ENCODE measurements around the gene RAF1. TPM values are rescaled to one million over a fixed set of nuclear protein-coding genes. Genes with fewer than 3 reads are reported as not detected.

RAF1 gene
- total and polyA plus RNA-seq, 4 donors: 41.4 to 182 (median 80.5) TPM

- H3K27me3 ChIP-seq (ENCODE audit: control insufficient read depth in 3 of 3, insufficient read depth in 3 of 3, low read length in 2 of 3): no peaks in the 10 kb centered on the region
- no peak for TF ChIP-seq CTCF (IDR thresholded peaks at IDR 0.05; ENCODE audit: control extremely low read depth, extremely low read depth)
- peaks cover 24 to 57% (median 33%) of the 10 kb centered on the region in 4 donors for H3K36me3 ChIP-seq (ENCODE audit: control insufficient read depth in 4 of 4, insufficient read depth in 4 of 4, low read length in 4 of 4)
- H3K9ac ChIP-seq (ENCODE audit: insufficient read depth in 1 of 2, low read length in 2 of 2): no peak overlapping the region
- DNase-seq (no peak), ATAC-seq (ENCODE audit: insufficient read depth, low FRiP score) (no peak)
- H3K27ac ChIP-seq (ENCODE audit: low read depth in 1 of 2, low read length in 1 of 2): no peak overlapping the region
- H3K4me1 ChIP-seq (ENCODE audit: control insufficient read depth in 5 of 5, insufficient read depth in 5 of 5, low read length in 5 of 5): peaks cover 0 to under 1% (median 0%) of the 10 kb centered on the region in 5 donors
- WGBS, 2 donors: 92 to 94% methylated on average over 2 of the region's 2 CpGs
- no peak overlapping the region for H3K4me3 ChIP-seq
- no peaks in the 10 kb centered on the region for H3K9me3 ChIP-seq (ENCODE audit: control insufficient read depth in 4 of 4, insufficient read depth in 3 of 4, low read length in 3 of 4)
Measured at GRCh38 chr3:12603969-12604368, 59.9 kb downstream of the RAF1 start.

- Histone ChIP-seq H3K27ac (ENCODE audit: low read depth in 1 of 2, low read length in 1 of 2) (no peak overlapping the region), H3K27me3 (ENCODE audit: control insufficient read depth in 3 of 3, insufficient read depth in 3 of 3, low read length in 2 of 3) (no peaks in the 10 kb centered on the region), H3K4me1 (ENCODE audit: control insufficient read depth in 5 of 5, insufficient read depth in 5 of 5, low read length in 5 of 5) (no peaks in the 10 kb centered on the region), H3K9me3 (ENCODE audit: control insufficient read depth in 4 of 4, insufficient read depth in 3 of 4, low read length in 3 of 4) (no peaks in the 10 kb centered on the region), H3K9ac (ENCODE audit: insufficient read depth in 1 of 2, low read length in 2 of 2) (no peak overlapping the region), H3K4me3 (no peak overlapping the region), H3K36me3 (ENCODE audit: control insufficient read depth in 4 of 4, insufficient read depth in 4 of 4, low read length in 4 of 4) (peaks cover 14 to 59% (median 30%) of the 10 kb centered on the region in 4 donors)
- no peak for TF ChIP-seq CTCF (IDR thresholded peaks at IDR 0.05; ENCODE audit: control extremely low read depth, extremely low read depth)
- ATAC-seq (ENCODE audit: insufficient read depth, low FRiP score) (no peak), DNase-seq (no peak)
- 88 to 92% methylated on average over 1 of the region's 1 CpG for WGBS, 2 donors
Measured at GRCh38 chr3:12601072-12601471, 62.8 kb downstream of the RAF1 start.

GRCh38 chr3:12598890-12599289, 65.0 kb downstream of the RAF1 start:
- no peak for TF ChIP-seq CTCF (IDR thresholded peaks at IDR 0.05; ENCODE audit: control extremely low read depth, extremely low read depth)
- no peaks in the 10 kb centered on the region for H3K9me3 ChIP-seq (ENCODE audit: control insufficient read depth in 4 of 4, insufficient read depth in 3 of 4, low read length in 3 of 4)
- DNase-seq: no peak
- no peaks in the 10 kb centered on the region for H3K4me1 ChIP-seq (ENCODE audit: control insufficient read depth in 5 of 5, insufficient read depth in 5 of 5, low read length in 5 of 5)
- peaks cover 23 to 58% (median 34%) of the 10 kb centered on the region in 4 donors for H3K36me3 ChIP-seq (ENCODE audit: control insufficient read depth in 4 of 4, insufficient read depth in 4 of 4, low read length in 4 of 4)
- no peak overlapping the region for H3K27ac ChIP-seq (ENCODE audit: low read depth in 1 of 2, low read length in 1 of 2)
- no peak overlapping the region for H3K9ac ChIP-seq (ENCODE audit: insufficient read depth in 1 of 2, low read length in 2 of 2)
- H3K27me3 ChIP-seq (ENCODE audit: control insufficient read depth in 3 of 3, insufficient read depth in 3 of 3, low read length in 2 of 3): no peaks in the 10 kb centered on the region
- no peak for ATAC-seq (ENCODE audit: insufficient read depth, low FRiP score)
- no peak overlapping the region for H3K4me3 ChIP-seq

DNA sequence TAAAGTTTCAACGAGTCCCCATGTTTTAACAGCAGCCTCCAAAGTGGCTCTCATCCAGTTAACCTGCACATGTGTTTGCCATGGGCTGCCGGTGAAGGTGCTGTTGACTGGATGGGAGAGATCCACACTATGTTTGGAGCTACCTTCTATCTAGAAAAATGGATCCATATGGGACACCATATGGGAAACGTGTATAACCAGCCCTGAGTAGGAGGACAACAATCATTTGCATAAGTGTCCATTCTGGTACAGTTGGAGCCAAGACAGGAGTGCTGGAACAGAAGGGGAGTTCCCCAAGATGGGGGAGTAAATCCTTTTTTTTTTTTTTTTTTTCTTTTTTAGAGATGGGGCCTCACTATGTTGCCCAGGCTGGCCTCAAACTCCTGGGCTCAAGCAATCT, 70.4 kb downstream of the RAF1 start:
- no peak overlapping the region for H3K9ac ChIP-seq (ENCODE audit: insufficient read depth in 1 of 2, low read length in 2 of 2)
- H3K9me3 ChIP-seq (ENCODE audit: control insufficient read depth in 4 of 4, insufficient read depth in 3 of 4, low read length in 3 of 4): no peaks in the 10 kb centered on the region
- H3K4me1 ChIP-seq (ENCODE audit: control insufficient read depth in 5 of 5, insufficient read depth in 5 of 5, low read length in 5 of 5): peaks cover 0 to 2% (median 0%) of the 10 kb centered on the region in 5 donors
- ATAC-seq (ENCODE audit: insufficient read depth, low FRiP score) (no peak), DNase-seq (no peak)
- WGBS, 2 donors: 92 to 94% methylated on average over 3 of the region's 3 CpGs
- H3K27me3 ChIP-seq (ENCODE audit: control insufficient read depth in 3 of 3, insufficient read depth in 3 of 3, low read length in 2 of 3): no peaks in the 10 kb centered on the region
- H3K27ac ChIP-seq (ENCODE audit: low read depth in 1 of 2, low read length in 1 of 2): peak overlapping the region in 1 of 2 donors; percentile 55
- peaks cover 30 to 44% (median 40%) of the 10 kb centered on the region in 4 donors for H3K36me3 ChIP-seq (ENCODE audit: control insufficient read depth in 4 of 4, insufficient read depth in 4 of 4, low read length in 4 of 4)
- no peak overlapping the region for H3K4me3 ChIP-seq
- TF ChIP-seq CTCF (IDR thresholded peaks at IDR 0.05; ENCODE audit: control extremely low read depth, extremely low read depth): no peak
